ENCODE measurements around the gene BCAS3.

The BCAS3 gene

GRCh38 chr17:61316633-61317032 is 639.0 kb downstream of the BCAS3 start:
- DNase-seq (ENCODE audit: low read depth), result no peak

- DNase-seq (ENCODE audit: low read depth), result no peak
Observed at GRCh38 chr17:61317779-61318178, 640.1 kb downstream of the BCAS3 start.

- DNase-seq (ENCODE audit: low read depth), result no peak
Observed at GRCh38 chr17:61318684-61319098, 641.0 kb downstream of the BCAS3 start.

- no peak for DNase-seq (ENCODE audit: low read depth)
Observed at GRCh38 chr17:61321344-61321743, 643.7 kb downstream of the BCAS3 start.

GRCh38 chr17:61322325-61323002 is 644.8 kb downstream of the BCAS3 start:
- DNase-seq (ENCODE audit: low read depth), result no peak

- DNase-seq (ENCODE audit: low read depth), result no peak
Observed at GRCh38 chr17:61323003-61323908, 645.6 kb downstream of the BCAS3 start.

- DNase-seq (ENCODE audit: low read depth), result no peak
Observed at GRCh38 chr17:61323909-61324868, 646.5 kb downstream of the BCAS3 start.

GRCh38 chr17:61324950-61325349 is 647.3 kb downstream of the BCAS3 start:
- DNase-seq (ENCODE audit: low read depth), result no peak

- no peak for DNase-seq (ENCODE audit: low read depth)
Observed at GRCh38 chr17:61325382-61326073, 647.9 kb downstream of the BCAS3 start.

GRCh38 chr17:61326330-61326729 is 648.7 kb downstream of the BCAS3 start:
- DNase-seq (ENCODE audit: low read depth), result no peak

GRCh38 chr17:61328351-61328750 is 650.7 kb downstream of the BCAS3 start:
- DNase-seq (ENCODE audit: low read depth), result no peak

- no peak for DNase-seq (ENCODE audit: low read depth)
Observed at GRCh38 chr17:61330174-61331150, 652.8 kb downstream of the BCAS3 start.

GRCh38 chr17:61331178-61331577 is 653.5 kb downstream of the BCAS3 start:
- DNase-seq (ENCODE audit: low read depth), result no peak

GRCh38 chr17:61331886-61332285 is 654.2 kb downstream of the BCAS3 start:
- DNase-seq (ENCODE audit: low read depth), result no peak

- no peak for DNase-seq (ENCODE audit: low read depth)
Observed at GRCh38 chr17:61333136-61333535, 655.5 kb downstream of the BCAS3 start.

GRCh38 chr17:61334673-61335072 is 657.0 kb downstream of the BCAS3 start:
- no peak for DNase-seq (ENCODE audit: low read depth)

GRCh38 chr17:61335105-61335844 is 657.6 kb downstream of the BCAS3 start:
- no peak for DNase-seq (ENCODE audit: low read depth)

- DNase-seq (ENCODE audit: low read depth), result no peak
Observed at GRCh38 chr17:61335845-61336655, 658.4 kb downstream of the BCAS3 start.

- DNase-seq (ENCODE audit: low read depth), result no peak
Observed at GRCh38 chr17:61337290-61337689, 659.6 kb downstream of the BCAS3 start.
